Stimulated activated CD8-positive, alpha-beta memory T cell treated with anti-CD3 and anti-CD28 coated beads, Interleukin-15, amount 100 ng/mL, for 4 hours (primary cell): ENCODE data around the gene CDK8.
"Not testable (repeated sequence)": the region's sequence is repeated elsewhere in the genome, so short reads cannot be mapped to it uniquely, and the experiment has no call there.

Source experiments
- DNase-seq, 2 donors: peaks; one replicate each; pipeline ENCODE4 v3.0.0-alpha.2; 2020; ENCODE audit warnings: low read depth in 2 of 2

Gene CDK8

DNA sequence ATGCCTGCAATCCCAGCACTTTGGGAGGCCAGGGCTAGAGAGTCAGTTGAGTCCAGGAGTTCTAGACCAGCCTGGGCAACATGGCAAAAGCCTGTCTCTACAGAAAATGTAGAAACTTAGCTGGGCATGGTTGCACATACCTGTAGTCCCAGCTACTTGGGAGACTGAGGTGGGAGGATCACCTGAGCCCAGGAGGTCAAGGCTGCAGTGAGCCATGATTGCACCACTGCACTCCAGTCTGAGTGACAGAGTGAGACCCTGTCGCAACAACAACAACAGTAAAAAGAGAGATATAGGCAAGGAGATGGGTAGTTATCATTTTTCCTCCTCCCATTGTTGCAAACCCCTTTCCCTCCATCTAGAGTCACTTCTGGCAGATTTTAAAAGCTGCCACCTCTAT, 62.2 kb downstream of the CDK8 start:
- DNase-seq: not testable (repeated sequence)

DNA sequence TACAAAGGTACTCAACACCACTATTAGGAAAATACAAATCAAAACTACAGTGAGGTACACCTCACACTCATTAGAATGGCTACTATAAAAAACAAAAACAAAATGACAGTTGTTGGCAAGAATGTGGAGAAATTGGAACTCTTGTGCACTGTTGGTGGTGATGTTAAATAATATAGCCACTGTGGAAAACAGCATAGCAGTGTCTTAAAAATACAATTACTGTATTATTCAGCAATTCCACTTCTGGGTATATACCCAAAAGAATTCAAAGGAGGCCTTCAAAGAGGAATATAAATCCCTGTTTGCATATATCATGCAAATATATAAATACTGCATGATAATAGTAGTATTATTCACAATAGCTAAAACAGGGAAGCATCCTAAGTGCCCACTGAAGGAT, 66.8 kb downstream of the CDK8 start:
- DNase-seq: no peak

DNA sequence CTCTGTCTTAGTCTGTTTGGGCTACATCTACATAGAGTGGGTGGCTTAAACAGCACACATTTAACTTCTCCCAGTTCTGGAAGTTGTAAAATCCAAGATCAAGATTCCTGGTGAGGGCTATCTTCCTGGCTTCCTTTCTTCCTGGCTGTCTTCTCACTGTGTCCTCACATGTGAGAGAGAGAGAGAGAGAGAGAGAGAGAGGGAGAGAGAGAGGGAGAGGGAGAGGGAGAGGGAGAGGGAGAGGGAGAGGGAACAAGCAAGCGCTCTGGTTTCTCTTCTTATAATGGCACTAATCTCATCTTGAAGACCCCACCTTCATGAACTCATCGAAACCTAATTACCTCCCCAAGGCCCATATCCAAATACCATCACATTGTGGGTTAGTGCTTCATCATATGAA, 69.2 kb downstream of the CDK8 start:
- no peak for DNase-seq

DNA sequence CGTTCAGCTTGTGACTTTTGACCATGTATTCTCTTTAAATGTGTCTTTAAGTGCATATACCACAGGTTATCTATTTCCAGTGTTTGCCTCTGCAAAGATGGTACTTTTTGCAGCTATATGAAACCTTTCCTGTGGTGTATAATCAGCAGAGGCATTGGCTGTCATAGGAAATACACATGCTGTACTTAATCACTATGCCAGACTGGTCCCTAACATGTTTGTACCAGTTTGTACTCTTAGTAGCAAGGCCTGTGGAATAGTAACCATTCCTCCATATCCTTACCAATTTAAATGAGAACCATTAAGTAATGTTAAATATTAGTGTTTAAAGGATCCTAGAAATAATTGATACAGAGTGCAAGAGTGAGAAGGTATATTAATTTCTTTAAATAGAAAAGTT, 69.8 kb downstream of the CDK8 start:
- no peak for DNase-seq

DNA sequence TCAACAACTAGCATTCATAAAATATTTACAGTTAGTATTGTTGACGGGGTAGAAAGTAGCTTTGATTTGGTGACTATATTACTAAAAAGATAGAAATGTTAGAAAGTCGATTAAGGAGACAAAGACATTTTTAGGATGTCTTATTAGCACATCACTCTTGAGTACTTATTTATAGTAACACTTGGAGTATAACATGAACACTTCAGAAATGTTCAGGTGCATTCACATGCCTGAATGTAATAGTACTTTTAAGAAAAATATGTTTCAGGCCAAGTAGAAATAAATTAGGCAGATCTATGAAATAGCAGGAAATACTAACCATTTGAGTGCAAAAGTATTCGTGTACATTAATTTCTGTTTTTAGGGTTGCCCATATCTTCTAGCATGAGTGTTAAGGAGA, 70.4 kb downstream of the CDK8 start:
- no peak for DNase-seq

DNA sequence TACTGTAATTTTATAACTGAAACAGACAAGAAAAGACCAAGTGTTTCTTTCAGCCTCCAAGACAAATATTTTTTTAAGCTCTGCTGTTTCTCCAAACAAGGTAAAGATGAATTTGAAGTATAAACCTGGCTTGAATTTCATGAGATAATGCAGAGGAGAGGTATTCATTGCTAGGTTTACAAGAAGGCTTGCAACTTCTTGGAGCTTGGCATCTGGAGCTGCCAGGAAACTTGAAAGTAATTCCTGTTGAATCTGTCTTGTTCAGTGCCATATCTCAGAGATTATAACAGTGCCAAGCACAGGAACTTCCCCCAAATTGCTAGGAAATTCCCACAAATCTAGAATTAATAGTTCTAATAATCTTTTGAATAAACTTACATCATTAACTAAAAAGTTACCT, 70.9 kb downstream of the CDK8 start:
- DNase-seq: no peak

DNA sequence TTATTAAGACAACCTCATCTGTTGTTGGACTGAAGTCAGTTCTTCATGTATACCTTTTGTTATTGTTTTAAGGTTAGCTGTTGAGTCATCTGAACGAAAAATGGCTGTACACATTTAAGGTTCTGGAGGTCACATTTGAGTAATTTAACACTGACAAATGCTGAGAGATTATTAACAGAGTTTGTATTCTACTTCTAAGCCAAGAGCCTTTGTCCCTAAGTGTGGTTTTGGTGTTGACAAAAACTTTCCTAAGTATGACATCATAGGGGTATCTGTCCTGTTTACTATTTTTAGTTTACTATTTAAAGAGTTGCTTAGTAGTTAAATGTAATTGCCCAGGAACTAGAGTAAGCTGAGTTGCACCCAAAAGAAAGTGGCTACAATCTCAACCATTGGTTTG, 71.9 kb downstream of the CDK8 start:
- no peak for DNase-seq

DNA sequence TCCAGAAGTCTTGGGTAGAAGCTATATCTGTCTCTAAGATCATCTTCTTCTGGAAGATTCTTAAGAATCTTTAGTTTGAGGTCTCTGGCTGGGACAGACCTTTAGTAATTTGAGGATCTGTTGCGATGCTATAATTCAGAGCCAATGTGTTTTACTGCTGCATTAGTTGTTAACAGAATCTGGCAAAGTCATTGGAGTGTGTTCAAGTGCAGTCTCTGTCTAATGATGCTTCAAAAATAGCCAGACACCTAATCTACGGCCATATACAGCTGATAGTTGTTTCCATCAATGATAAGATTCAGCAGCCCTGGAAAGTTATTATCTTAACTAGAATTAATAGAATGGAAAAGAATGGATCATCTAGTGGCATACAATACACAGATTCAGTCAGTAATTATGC, 72.6 kb downstream of the CDK8 start:
- DNase-seq: no peak

DNA sequence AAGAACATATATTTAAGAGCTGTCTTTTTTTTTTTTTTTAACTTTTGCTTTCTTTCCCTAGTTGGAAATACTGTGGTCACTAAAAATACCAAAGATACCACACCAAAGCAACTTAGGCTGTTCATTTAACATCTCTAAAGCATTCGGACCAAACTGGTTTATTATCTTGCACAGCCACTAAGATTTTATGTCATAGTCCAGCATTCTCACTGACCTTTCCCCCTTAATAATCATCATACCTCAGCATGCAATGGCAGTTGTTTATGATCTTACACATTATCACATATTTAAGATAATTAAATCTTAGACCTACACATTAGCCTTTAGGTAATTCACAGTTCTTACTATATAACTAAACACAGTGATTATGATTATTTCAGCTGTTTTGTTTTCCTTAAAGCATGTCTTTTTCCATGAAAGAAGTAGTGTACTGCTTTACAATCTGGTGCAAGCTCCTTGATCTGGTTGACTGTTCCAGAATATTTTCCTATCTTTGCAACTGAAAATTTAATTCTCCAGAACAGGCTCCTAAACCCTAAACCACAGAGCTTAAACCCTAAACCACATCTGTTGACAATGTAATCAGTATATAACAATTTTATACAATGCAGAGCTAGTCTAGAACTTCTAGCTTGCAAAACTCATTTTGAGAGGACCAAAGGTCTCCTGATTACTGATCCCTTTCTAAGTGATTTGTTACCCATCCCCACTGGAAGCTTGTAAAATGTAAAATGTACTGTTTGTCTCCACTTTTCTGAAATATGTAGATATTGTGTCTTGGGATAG, 74.2 kb downstream of the CDK8 start:
- DNase-seq: no peak

DNA sequence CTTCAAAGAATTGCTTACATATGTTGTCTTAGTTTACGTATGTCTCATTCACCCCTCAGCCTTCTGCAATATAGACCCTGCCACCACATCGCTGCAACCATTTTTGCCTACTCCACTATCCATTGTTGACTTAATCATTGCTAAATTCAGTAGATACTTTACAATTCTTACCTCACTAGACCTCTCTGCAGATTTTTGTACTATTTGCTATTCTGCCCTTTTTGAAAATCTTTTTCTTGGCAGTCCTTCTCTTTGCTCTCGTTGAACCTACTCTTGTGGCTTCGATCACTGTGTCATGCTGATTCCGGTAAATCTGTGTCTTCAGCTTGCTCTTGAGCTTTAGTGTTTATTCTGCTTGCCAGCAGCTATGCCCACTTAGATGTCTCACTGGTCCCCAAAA, 81.2 kb downstream of the CDK8 start:
- DNase-seq: no peak

DNA sequence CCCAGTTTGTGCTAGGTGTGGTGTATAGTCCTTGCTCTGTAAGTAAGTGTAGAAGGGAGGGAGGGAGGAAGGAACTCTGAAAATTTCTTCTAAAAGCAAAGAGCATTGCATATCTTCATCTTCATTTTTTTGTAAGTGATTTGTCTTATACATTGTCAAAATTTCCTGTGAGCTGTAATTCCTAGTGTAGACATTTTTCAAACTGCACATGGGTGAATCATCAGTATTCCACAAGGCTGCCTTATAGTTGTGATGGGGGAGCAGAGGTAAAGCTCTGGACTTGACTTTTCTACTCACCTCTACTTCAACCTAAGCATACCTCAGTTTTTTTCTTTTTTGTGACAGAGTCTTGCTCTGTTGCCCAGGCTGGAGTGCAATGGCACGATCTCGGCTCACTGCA, 86.9 kb downstream of the CDK8 start:
- no peak for DNase-seq

DNA sequence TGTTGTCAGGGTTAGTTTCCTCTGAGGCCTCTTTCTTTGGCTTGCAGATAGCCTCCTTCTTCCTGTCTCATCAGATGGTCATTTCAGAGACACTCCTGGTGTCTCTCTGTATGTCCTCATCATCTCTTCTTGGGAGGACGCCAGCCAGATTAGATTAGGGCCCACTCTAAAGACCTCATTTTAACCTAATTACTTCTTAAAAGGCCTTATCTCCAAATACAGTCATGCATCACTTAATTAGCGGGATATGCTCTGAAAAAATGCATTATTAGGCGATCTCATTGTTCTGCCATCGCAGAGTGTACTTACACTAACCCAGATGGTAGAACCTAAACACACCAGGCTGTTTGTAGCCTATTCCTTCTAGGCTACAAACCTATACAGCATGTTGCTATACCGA, 89.0 kb downstream of the CDK8 start:
- DNase-seq: no peak

DNA sequence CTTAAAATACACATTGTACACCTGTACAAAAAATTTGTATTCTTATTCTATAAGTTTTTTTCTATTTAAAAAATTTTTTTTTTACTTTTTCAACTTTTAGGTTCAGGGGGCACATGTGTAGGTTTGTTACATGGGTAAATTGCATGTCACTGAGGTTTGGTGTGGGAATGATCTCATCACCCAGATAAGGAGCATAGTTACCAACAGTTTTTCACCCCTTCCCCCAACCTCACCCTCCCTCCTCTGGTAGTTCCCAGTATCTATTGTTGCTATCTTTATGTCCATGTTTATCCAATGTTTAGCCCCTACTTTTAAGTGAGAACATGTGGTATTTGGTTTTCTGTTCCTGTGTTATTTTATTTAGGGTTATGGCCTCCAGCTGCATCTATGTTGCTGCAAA, 89.9 kb downstream of the CDK8 start:
- no peak for DNase-seq

DNA sequence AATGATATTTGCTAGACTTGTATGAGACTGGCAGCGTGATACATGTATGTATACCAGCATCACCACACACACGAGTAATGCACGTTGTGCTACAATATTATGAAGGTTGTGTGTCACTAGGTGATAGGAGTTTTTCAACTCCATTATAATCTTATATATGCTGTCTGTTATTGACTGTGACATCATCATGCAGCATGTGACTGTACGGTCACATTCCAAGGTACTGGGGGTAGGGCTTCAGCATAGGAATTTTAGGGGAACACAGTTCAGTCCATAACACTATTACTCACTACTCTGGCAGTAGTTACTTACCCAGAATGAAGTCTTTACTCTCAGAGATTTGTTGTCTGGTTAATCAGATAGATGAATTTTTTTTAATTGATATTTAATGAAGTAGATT, 91.1 kb downstream of the CDK8 start:
- DNase-seq: no peak

DNA sequence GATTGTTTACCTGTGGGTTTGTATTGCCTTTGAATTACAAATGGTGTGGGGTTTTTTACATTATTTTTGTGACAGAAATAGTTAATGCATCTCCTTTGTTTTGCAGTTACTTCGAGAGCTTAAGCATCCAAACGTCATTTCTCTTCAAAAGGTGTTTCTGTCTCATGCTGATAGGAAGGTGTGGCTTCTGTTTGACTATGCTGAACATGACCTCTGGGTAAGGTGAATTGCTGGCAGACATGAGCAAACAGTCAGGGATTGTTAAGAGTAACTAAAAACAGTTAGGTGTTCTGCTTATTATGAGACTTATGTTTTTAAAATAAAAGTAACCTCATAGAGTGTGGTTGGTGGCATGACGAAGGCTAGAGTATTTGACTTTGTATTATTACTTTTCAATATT, 95.0 kb downstream of the CDK8 start:
- DNase-seq: no peak

DNA sequence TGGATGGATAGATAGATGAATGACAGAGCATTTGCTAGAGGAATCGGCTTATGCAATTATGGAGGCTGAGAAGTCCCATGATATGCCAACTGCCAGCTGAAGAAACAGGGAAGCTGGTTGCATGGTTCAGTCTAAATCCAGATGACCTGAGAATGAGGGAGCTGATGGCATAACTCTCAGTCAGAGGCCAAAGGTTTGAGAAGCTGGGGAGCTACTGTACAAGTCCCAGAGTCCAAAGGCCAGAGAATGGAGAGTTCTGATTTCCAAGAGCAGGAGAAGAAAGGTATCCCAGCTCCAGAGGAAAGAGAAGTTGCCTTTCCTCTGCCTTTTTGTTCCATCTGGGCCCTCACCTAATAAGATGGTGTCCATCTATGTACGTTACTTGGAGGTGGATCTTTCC, 108.3 kb downstream of the CDK8 start:
- DNase-seq: no peak

DNA sequence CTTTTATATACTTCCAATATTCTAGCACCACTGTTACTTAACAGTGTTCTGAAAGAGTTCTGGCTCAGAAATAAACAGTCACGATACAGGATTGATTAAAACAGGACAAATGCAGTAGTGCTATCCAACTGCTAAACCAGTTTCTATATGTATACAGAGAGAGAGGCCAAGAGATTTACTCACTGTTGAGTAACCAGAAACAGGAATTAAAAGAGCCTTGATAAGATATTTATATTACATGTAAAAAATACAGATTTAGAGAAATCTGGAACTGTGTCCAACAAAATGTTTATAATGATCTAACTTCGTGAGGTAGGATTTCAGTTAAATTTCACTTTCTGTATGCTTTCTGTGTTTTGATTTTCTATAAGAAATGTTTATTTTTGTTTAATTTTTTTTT, 116.6 kb downstream of the CDK8 start:
- DNase-seq: no peak

DNA sequence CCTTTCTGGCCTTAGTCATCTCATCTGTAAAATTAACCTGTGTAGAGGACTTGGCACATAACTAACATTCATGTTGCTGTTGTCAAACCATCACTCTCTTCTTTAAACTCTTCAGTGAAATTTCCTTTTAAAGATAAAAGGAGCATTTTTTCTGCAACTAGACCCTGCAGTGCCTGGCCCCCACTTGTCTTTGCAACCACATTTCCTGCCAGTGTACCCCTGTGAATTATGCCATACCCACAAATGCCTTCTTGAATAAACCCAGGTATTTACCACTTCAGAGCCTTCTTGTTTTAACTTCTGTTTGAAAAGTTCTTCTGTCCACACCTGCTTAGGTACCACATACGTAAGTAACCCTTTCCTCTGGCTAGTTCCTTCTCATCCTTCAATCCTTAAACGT, 118.8 kb downstream of the CDK8 start:
- DNase-seq: no peak

DNA sequence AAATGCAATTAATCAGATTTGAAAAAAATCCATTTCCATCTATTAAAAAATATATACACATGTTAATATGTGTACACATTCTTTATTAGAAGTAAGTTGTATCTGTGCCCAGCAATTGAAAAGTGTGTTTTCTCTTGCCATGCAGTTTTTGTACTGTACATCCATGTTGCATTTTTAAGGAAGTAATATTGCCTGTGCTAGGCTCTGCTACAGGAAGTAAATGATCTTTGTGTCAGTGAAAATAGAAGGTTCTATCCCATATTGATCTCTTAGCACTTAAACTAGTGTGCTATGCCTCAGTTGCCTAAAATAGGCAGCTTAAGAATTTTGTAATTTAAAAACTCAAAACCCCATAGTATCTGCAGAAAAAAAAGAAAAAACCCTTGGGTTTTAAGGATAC, 122.5 kb downstream of the CDK8 start:
- DNase-seq: no peak

DNA sequence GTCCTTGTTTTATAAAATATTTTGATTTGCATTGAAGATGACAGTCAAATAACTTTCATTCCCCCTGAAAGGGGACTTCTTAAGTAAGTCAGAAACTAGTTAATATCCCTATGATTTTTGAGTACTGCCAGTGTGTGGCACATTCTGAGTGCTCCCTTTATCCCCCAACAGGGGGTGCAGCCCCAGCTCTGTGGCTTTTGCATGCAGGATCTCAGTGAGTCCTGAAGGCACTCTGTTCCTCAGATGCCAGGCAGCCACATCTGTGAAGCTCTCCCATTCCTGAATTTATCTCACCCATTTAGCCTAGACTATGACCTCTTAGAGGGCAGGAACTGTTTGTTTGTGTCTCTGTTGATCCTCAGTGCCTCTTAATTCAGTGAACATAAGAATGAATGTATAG, 123.1 kb downstream of the CDK8 start:
- no peak for DNase-seq

DNA sequence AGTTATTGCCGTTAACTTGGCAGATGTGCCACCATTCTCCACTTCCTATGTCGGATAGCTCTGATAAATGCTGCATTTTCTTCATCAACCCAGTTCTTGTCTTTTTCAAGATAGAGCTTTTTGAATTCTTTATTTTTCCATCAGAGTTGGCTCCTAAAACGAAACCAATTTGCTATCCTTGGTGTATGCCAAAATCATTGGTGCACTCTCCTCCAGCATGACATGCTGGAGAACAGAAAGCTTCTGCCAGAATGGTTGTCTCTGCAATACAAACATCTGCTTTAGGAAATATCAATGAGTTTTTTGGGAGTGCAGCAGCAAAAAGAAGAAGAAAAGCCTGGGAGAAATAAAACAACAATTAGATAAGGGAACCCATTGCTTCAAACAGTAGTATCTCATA, 124.2 kb downstream of the CDK8 start:
- no peak for DNase-seq

DNA sequence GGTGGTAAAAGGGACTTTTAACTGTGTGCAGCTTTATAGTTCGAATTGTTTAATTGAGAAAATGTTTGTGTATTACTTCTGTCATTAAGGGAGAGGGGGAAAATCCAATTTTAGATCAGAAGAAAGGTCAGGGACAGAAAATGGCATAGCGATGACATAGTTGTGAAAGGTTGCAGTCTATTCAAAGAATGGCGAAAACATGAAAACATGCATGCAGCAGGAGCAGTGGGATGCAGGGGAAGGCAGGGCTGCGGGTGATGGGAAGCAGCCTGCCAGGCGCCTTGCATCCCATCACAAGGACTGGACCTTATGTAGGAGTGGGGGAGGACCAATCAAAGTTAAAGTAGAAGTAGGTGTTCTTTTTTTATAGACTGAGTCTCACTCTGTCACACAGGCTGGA, 125.9 kb downstream of the CDK8 start:
- no peak for DNase-seq

DNA sequence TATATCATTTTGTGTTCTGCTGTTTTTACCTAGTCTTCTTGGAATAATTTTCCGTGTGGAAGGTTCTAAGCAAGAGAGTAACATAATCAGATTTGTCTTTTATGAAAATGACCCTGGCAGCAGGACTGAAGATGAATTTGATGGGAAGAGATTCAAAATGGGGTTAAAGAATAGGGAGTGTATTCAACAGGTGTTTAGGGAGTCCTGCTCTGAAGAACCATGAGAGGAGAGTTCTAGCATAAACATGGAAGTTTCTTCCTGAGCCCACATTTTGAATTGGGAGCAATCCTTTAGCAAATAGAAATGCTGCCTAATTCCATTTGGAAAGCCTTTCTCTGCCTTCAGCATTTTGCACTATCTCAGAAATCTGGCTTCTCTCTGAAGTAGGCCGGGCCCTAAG, 127.0 kb downstream of the CDK8 start:
- no peak for DNase-seq

DNA sequence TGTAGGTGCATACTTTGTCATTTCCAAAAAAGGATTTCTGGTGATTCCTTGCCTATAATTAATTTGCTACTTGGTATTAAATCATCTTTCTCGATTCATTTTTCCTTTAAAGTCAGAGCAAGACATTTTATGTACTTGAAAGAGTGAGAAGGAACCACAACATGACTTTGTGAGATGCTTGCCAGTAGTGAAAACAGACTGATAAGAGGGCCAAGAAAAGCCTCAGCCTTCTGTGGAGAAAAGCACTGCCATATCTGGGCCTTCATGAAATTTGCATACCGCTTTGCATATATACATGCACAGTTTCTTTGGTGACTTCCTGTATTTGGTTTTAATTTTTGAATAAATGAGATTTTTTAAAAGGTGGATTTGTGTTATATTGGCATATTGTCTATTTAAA, 128.4 kb downstream of the CDK8 start:
- no peak for DNase-seq
